Erythroblast (primary cell): Measurements from ENCODE around the gene CCDC187.
"Not testable (repeated sequence)": the region's sequence is repeated elsewhere in the genome, so short reads cannot be mapped to it uniquely, and the experiment has no call there.

ENCODE experiments used
- DNase-seq, 2 experiments: peaks; one replicate each; lab custom pipeline; 2025; lab: John Stamatoyannopoulos, UW
- GATA1 ChIP-seq: IDR thresholded peaks from 2 replicates; pipeline ENCODE4 v1.6.1; 2011; ENCODE audit warnings: low read depth, mild to moderate bottlenecking, control low read depth, low read length, moderate library complexity
- POLR2A ChIP-seq: IDR thresholded peaks from 2 replicates; pipeline ENCODE4 v1.6.1; 2011; ENCODE audit warnings: mild to moderate bottlenecking, low read length

The CCDC187 gene

GRCh38 chr9:136326761-136327303 is 22.9 kb upstream of the CCDC187 start:
- TF ChIP-seq GATA1, result no peak
- TF ChIP-seq POLR2A, result no peak
- no peak for DNase-seq

- no peak for DNase-seq
- no peak for TF ChIP-seq POLR2A
- no peak for TF ChIP-seq GATA1
These were observed 22.3 kb upstream of the CCDC187 start for GRCh38 chr9:136326061-136326760.

GRCh38 chr9:136325358-136325757 is 21.5 kb upstream of the CCDC187 start:
- DNase-seq, result no peak
- no peak for TF ChIP-seq POLR2A
- TF ChIP-seq GATA1, result no peak

- TF ChIP-seq POLR2A (no peak), GATA1 (no peak)
- no peak for DNase-seq
These were observed 20.8 kb upstream of the CCDC187 start for GRCh38 chr9:136324501-136325300.

- TF ChIP-seq GATA1 (no peak), POLR2A (no peak)
- DNase-seq, result no peak
These were observed 19.5 kb upstream of the CCDC187 start for GRCh38 chr9:136323371-136323789.

- TF ChIP-seq POLR2A (no peak), GATA1 (no peak)
- no peak for DNase-seq
These were observed 18.9 kb upstream of the CCDC187 start for GRCh38 chr9:136322756-136323330.

GRCh38 chr9:136321561-136321960 is 17.7 kb upstream of the CCDC187 start:
- no peak for DNase-seq
- TF ChIP-seq GATA1, result no peak
- no peak for TF ChIP-seq POLR2A

GRCh38 chr9:136320972-136321371 is 17.1 kb upstream of the CCDC187 start:
- DNase-seq, result not testable (repeated sequence)

GRCh38 chr9:136319955-136320354 is 16.1 kb upstream of the CCDC187 start:
- DNase-seq, result not testable (repeated sequence)

- not testable (repeated sequence) for DNase-seq
These were observed 15.3 kb upstream of the CCDC187 start for GRCh38 chr9:136319244-136319643.

GRCh38 chr9:136318776-136319241 is 14.9 kb upstream of the CCDC187 start:
- no peak for DNase-seq
- TF ChIP-seq POLR2A (no peak), GATA1 (no peak)

GRCh38 chr9:136318111-136318775 is 14.3 kb upstream of the CCDC187 start:
- no peak for DNase-seq
- TF ChIP-seq GATA1 (no peak), POLR2A (no peak)

GRCh38 chr9:136317695-136318094 is 13.8 kb upstream of the CCDC187 start:
- no peak for DNase-seq
- TF ChIP-seq POLR2A (no peak), GATA1 (no peak)
